ENCODE data around the gene IPCEF1.

GRCh38 chr6:154406301-154406700 lies 49.7 kb upstream of the IPCEF1 start:
- TF ChIP-seq, protein P1, sequence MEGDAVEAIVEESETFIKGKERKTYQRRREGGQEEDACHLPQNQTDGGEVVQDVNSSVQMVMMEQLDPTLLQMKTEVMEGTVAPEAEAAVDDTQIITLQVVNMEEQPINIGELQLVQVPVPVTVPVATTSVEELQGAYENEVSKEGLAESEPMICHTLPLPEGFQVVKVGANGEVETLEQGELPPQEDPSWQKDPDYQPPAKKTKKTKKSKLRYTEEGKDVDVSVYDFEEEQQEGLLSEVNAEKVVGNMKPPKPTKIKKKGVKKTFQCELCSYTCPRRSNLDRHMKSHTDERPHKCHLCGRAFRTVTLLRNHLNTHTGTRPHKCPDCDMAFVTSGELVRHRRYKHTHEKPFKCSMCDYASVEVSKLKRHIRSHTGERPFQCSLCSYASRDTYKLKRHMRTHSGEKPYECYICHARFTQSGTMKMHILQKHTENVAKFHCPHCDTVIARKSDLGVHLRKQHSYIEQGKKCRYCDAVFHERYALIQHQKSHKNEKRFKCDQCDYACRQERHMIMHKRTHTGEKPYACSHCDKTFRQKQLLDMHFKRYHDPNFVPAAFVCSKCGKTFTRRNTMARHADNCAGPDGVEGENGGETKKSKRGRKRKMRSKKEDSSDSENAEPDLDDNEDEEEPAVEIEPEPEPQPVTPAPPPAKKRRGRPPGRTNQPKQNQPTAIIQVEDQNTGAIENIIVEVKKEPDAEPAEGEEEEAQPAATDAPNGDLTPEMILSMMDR (conservative IDR thresholded peaks at IDR 0.05), result no peak
- TF ChIP-seq ZFX (IDR thresholded peaks at IDR 0.05), result no peak
